ENCODE results near the gene ROMO1. TPM values are rescaled to one million over a fixed set of nuclear protein-coding genes. Genes with fewer than 3 reads are reported as not detected.

Gene ROMO1
- total and polyA plus RNA-seq, 10 of the 15 experiments (the other 5 are each of a cell fraction or from before 2014, with no cell fraction given): 23.2 to 631 (median 352) TPM

GRCh38 chr20:35690265-35690664, 8.9 kb upstream of the ROMO1 start:
- Histone ChIP-seq H3K36me3 (ENCODE audit: control insufficient read depth in 2 of 2, insufficient read depth in 2 of 2, low read length in 1 of 2) (no peaks in the 10 kb centered on the region; a peak in 3 of 4 replicates), H2AFZ (ENCODE audit: control insufficient read depth, low read depth, low read length) (no peak overlapping the region), H3K9ac (ENCODE audit: control insufficient read depth, insufficient read depth, low read length) (no peak overlapping the region), H4K20me1 (ENCODE audit: control insufficient read depth, insufficient read depth) (no peaks in the 10 kb centered on the region), H3K4me1 (ENCODE audit: control insufficient read depth, insufficient read depth, low read length) (no peaks in the 10 kb centered on the region), H3K27me3 (replicated peaks in 1 of 2; ENCODE audit: control insufficient read depth in 2 of 2, insufficient read depth in 2 of 2, low read length in 1 of 2) (no peaks in the 10 kb centered on the region), H3K27ac (ENCODE audit: control insufficient read depth, insufficient read depth) (no peak overlapping the region), H3K79me2 (ENCODE audit: control insufficient read depth, insufficient read depth, low read length) (no peaks in the 10 kb centered on the region), H3K4me2 (ENCODE audit: control insufficient read depth, insufficient read depth) (no peak overlapping the region), H3K4me3 (no peak overlapping the region), H3K9me3 (replicated peaks; ENCODE audit: control insufficient read depth, insufficient read depth, low read length) (no peaks in the 10 kb centered on the region)
- DNase-seq (ENCODE audit: low read depth, low spot score) (no peak), ATAC-seq (no peak), FAIRE-seq (no peak)
- WGBS (ENCODE audit: insufficient coverage, insufficient replicate concordance, low lambda C conversion rate, missing lambda C conversion rate): 94% methylated on average over 4 of the region's 4 CpGs
- SMC1A ChIA-PET (ENCODE audit: uncharacterized antibody, unreplicated experiment): no interaction called here
- intact Hi-C loops (cut with micrococcal nuclease; ENCODE audit: unreplicated experiment) (no loop called here), in situ Hi-C loops (cut with MboI) (no loop called here)
- RAD21 ChIA-PET (ENCODE audit: unreplicated experiment): interaction anchor here (0.7 kb wide), 1 partner anchor 254 kb away, joined by 4 read pairs; no protein-coding TSS in a partner anchor
- CTCF ChIA-PET: interaction anchor here (1.1 kb wide), 1 partner anchor 194 kb away, joined by 3 read pairs; no protein-coding TSS in a partner anchor
- POLR2A ChIA-PET: no interaction called here
- TF ChIP-seq TCF7 (IDR thresholded peaks at IDR 0.05; ENCODE audit: borderline replicate concordance) (no peak), HDAC2 (IDR thresholded peaks at IDR 0.05) (no peak), REST (IDR thresholded peaks at IDR 0.05; ENCODE audit: low read depth, low read length) (no peak)
- BruUV-seq (replicated peaks): no TSS peak

- no peak overlapping the region for H3K27ac ChIP-seq (ENCODE audit: control insufficient read depth, insufficient read depth)
- H3K36me3 ChIP-seq (ENCODE audit: control insufficient read depth in 2 of 2, insufficient read depth in 2 of 2, low read length in 1 of 2): no peaks in the 10 kb centered on the region; a peak in 2 of 4 replicates
- in situ Hi-C loops (cut with MboI) (no loop called here), intact Hi-C loops (cut with micrococcal nuclease; ENCODE audit: unreplicated experiment) (loop anchor here (5.0 kb wide), 1 partner anchor 93 kb away; no protein-coding TSS in a partner anchor)
- H3K27me3 ChIP-seq (replicated peaks in 1 of 2; ENCODE audit: control insufficient read depth in 2 of 2, insufficient read depth in 2 of 2, low read length in 1 of 2): no peaks in the 10 kb centered on the region
- H3K4me1 ChIP-seq (ENCODE audit: control insufficient read depth, insufficient read depth, low read length): 0 out of 2 replicates have a peak, but pooled peaks cover 8% of the 10 kb centered on the region
- SMC1A ChIA-PET (ENCODE audit: uncharacterized antibody, unreplicated experiment): no interaction called here
- no TSS peak for BruUV-seq (replicated peaks)
- POLR2A ChIA-PET: no interaction called here
- H3K9me3 ChIP-seq (replicated peaks; ENCODE audit: control insufficient read depth, insufficient read depth, low read length): no peaks in the 10 kb centered on the region
- no peak overlapping the region for H3K9ac ChIP-seq (ENCODE audit: control insufficient read depth, insufficient read depth, low read length)
- no peak overlapping the region for H3K4me2 ChIP-seq (ENCODE audit: control insufficient read depth, insufficient read depth)
- no peak for ATAC-seq
- no peak overlapping the region for H3K4me3 ChIP-seq
- FAIRE-seq: no peak
- no peak for TF ChIP-seq ZZZ3 (IDR thresholded peaks at IDR 0.05; ENCODE audit: control insufficient read depth, insufficient read length, low read depth)
- 0 out of 2 replicates have a peak, but pooled peaks have one; percentile 2 for TF ChIP-seq RAD21 (IDR thresholded peaks at IDR 0.05; ENCODE audit: insufficient read depth, low read depth, low read length)
- peaks cover 21% of the 10 kb centered on the region for H3K79me2 ChIP-seq (ENCODE audit: control insufficient read depth, insufficient read depth, low read length)
- 4% methylated on average over 2 of the region's 2 CpGs for WGBS (ENCODE audit: insufficient coverage, insufficient replicate concordance, low lambda C conversion rate, missing lambda C conversion rate)
- DNase-seq (ENCODE audit: low read depth, low spot score): no peak
- H2AFZ ChIP-seq (ENCODE audit: control insufficient read depth, low read depth, low read length): no peak overlapping the region
- CTCF ChIA-PET: no interaction called here
- no peaks in the 10 kb centered on the region for H4K20me1 ChIP-seq (ENCODE audit: control insufficient read depth, insufficient read depth)
- RAD21 ChIA-PET (ENCODE audit: unreplicated experiment): no interaction called here
Observed at GRCh38 chr20:35695245-35695749, 3.9 kb upstream of the ROMO1 start.

All from GM12878 (cell line).